Ishikawa (cell line): ENCODE data around the gene FLACC1.

ENCODE experiments used
- CEBPB ChIP-seq: IDR thresholded peaks from 2 replicates; pipeline ENCODE4 v1.6.1; 2012
- CREB1 ChIP-seq: IDR thresholded peaks from 2 replicates; pipeline ENCODE4 v1.6.1; 2012; ENCODE audit warnings: low read depth
- EGR1 ChIP-seq: IDR thresholded peaks from 2 replicates; pipeline ENCODE4 v1.6.1; 2012
- EP300 ChIP-seq: IDR thresholded peaks from 2 replicates; pipeline ENCODE4 v1.6.1; 2012; ENCODE audit warnings: borderline replicate concordance
- FOXM1 ChIP-seq: IDR thresholded peaks from 2 replicates; pipeline ENCODE4 v1.6.1; 2012; ENCODE audit warnings: low read depth, borderline replicate concordance
- MAX ChIP-seq: IDR thresholded peaks from 2 replicates; pipeline ENCODE4 v1.6.1; 2012
- NFIC ChIP-seq: IDR thresholded peaks from 2 replicates; pipeline ENCODE4 v1.6.1; 2012
- RAD21 ChIP-seq: IDR thresholded peaks from 2 replicates; pipeline ENCODE4 v1.6.1; 2012; ENCODE audit warnings: low read depth
- REST ChIP-seq: IDR thresholded peaks from 2 replicates; pipeline ENCODE4 v1.6.1; 2012; ENCODE audit warnings: low read depth, mild to moderate bottlenecking
- TAF1 ChIP-seq: IDR thresholded peaks from 2 replicates; pipeline ENCODE4 v1.6.1; 2012; ENCODE audit warnings: low read depth, mild to moderate bottlenecking
- TCF12 ChIP-seq: IDR thresholded peaks from 2 replicates; pipeline ENCODE4 v1.6.1; 2012; ENCODE audit warnings: low read depth
- TEAD4 ChIP-seq: IDR thresholded peaks from 2 replicates; pipeline ENCODE4 v1.6.1; 2012
- USF1 ChIP-seq: IDR thresholded peaks from 2 replicates; pipeline ENCODE4 v1.6.1; 2012
- YY1 ChIP-seq: IDR thresholded peaks from 2 replicates; pipeline ENCODE4 v1.6.1; 2012; ENCODE audit warnings: low read depth
- ZBTB7A ChIP-seq: IDR thresholded peaks from 2 replicates; pipeline ENCODE4 v1.6.1; 2012; ENCODE audit warnings: low read depth

Gene FLACC1

GRCh38 chr2:201246280-201246679 lies 110.9 kb downstream of the FLACC1 start:
- TF ChIP-seq CEBPB (no peak), TAF1 (no peak), EP300 (no peak), CREB1 (no peak), USF1 (no peak), REST (no peak), YY1 (no peak), RAD21 (no peak), EGR1 (no peak)

- TF ChIP-seq ZBTB7A (no peak), EP300 (no peak), USF1 (no peak), REST (no peak), MAX (no peak), NFIC (no peak), TAF1 (no peak), CREB1 (no peak), TCF12 (no peak), EGR1 (no peak)
Measured at GRCh38 chr2:201244829-201245228, 112.3 kb downstream of the FLACC1 start.

GRCh38 chr2:201242571-201243277 lies 114.4 kb downstream of the FLACC1 start:
- TF ChIP-seq TCF12 (no peak), RAD21 (no peak), EGR1 (no peak), MAX (no peak), NFIC (no peak), CEBPB (no peak), TAF1 (no peak), CREB1 (no peak), TEAD4 (no peak), USF1 (no peak), REST (no peak), ZBTB7A (no peak), FOXM1 (no peak), YY1 (no peak), EP300 (no peak)
